Endothelial cell of umbilical vein (primary cell): ENCODE measurements around the gene NR5A2.

Experiments
- CTCF ChIP-seq, 2 donors: IDR thresholded peaks; 1 replicate in 1 of 2; 2 replicates in 1 of 2; pipeline ENCODE4 v1.5.1; 2011; ENCODE audit warnings: low read length in 2 of 2, mild to moderate bottlenecking in 2 of 2, moderate library complexity in 2 of 2, control low read depth in 1 of 2, inconsistent platforms in 1 of 2, low read depth in 1 of 2; ENCODE audit not compliant: insufficient read depth in 1 of 2; ENCODE audit errors: extremely low read depth in 1 of 2
- EZH2 ChIP-seq: IDR thresholded peaks from 2 replicates; pipeline ENCODE4 v1.6.1; 2012; ENCODE audit warnings: borderline replicate concordance, low read depth, mild to moderate bottlenecking, moderate library complexity, low read length, inconsistent platforms; ENCODE audit not compliant: severe bottlenecking
- FOS ChIP-seq: IDR thresholded peaks from 2 replicates; pipeline ENCODE4 v1.6.1; 2011; ENCODE audit warnings: mild to moderate bottlenecking, low read length, moderate library complexity, borderline replicate concordance; ENCODE audit not compliant: insufficient read depth
- GATA2 ChIP-seq: IDR thresholded peaks from 2 replicates; pipeline ENCODE4 v1.7.0; 2011; ENCODE audit warnings: low read depth, mild to moderate bottlenecking, moderate library complexity, mixed read lengths, low read length; ENCODE audit not compliant: insufficient read length, insufficient read depth
- JUN ChIP-seq: IDR thresholded peaks from 2 replicates; pipeline ENCODE4 v1.6.1; 2011; ENCODE audit warnings: borderline replicate concordance, low read depth; ENCODE audit not compliant: insufficient read length, insufficient read depth
- MAX ChIP-seq: IDR thresholded peaks from 2 replicates; pipeline ENCODE4 v1.6.1; 2011; ENCODE audit not compliant: insufficient read depth, insufficient read length
- POLR2A ChIP-seq: IDR thresholded peaks from 2 replicates; pipeline ENCODE4 v1.6.1; 2012; ENCODE audit warnings: low read depth, mild to moderate bottlenecking, control low read depth, low read length
- POLR2AphosphoS5 ChIP-seq: IDR thresholded peaks from 2 replicates; pipeline ENCODE4 v1.6.1; 2012; ENCODE audit warnings: low read depth, mild to moderate bottlenecking, control low read depth, low read length, moderate library complexity; ENCODE audit not compliant: insufficient read depth

GRCh38 chr1:200005165-200005564 is 22.3 kb upstream of the NR5A2 start:
- TF ChIP-seq CTCF (IDR thresholded peaks at IDR 0.05; ENCODE audit: extremely low read depth in 1 of 2, insufficient read depth in 1 of 2, low read depth in 1 of 2, low read length in 2 of 2) (no peak), JUN (no peak), POLR2AphosphoS5 (no peak), EZH2 (no peak), POLR2A (no peak), MAX (no peak), FOS (no peak), GATA2 (no peak)
